H1 (cell line): ENCODE results near the gene RGS14.

Experiments used
- BRCA1 ChIP-seq: IDR thresholded peaks from 2 replicates; pipeline ENCODE4 v1.6.1; 2012; ENCODE audit warnings: low read depth, low read length, improper control_type of control experiment
- EZH2 ChIP-seq: fragments of 200-600 bp; sonication (generic); IDR thresholded peaks from 2 replicates; pipeline ENCODE4 v1.7.1; 2012; ENCODE audit warnings: low read depth, mild to moderate bottlenecking, moderate library complexity, low read length, inconsistent platforms; ENCODE audit not compliant: severe bottlenecking
- GABPA ChIP-seq: IDR thresholded peaks from 2 replicates; pipeline ENCODE4 v1.6.1; 2011; ENCODE audit warnings: mild to moderate bottlenecking, low read length, moderate library complexity, borderline replicate concordance; ENCODE audit not compliant: insufficient read depth
- HDAC2 ChIP-seq, 2 experiments: fragments of 300-600 bp in 1 of 2; sonication (generic) in 1 of 2; IDR thresholded peaks; 2 replicates each; pipeline ENCODE4 v1.6.1; 2011 to 2012; ENCODE audit warnings: low read depth in 2 of 2, low read length in 2 of 2, mild to moderate bottlenecking in 2 of 2, moderate library complexity in 2 of 2, borderline replicate concordance in 1 of 2, inconsistent platforms in 1 of 2
- KDM1A ChIP-seq: fragments of 200-600, 300-600 bp; sonication (generic); IDR thresholded peaks from 2 replicates; pipeline ENCODE4 v1.7.1; 2016; ENCODE audit warnings: mild to moderate bottlenecking, low read length, borderline replicate concordance
- NRF1 ChIP-seq: IDR thresholded peaks from 2 replicates; pipeline ENCODE4 v1.6.1; 2011; ENCODE audit warnings: mild to moderate bottlenecking, low read depth, low read length, improper control_type of control experiment
- POLR2A ChIP-seq, 2 experiments: IDR thresholded peaks; 1 replicate in 1 of 2; 2 replicates in 1 of 2; pipeline ENCODE4 v1.6.1; 2011; ENCODE audit warnings: low read depth in 2 of 2, low read length in 2 of 2, mild to moderate bottlenecking in 2 of 2; ENCODE audit errors: control extremely low read depth in 1 of 2
- POLR2AphosphoS5 ChIP-seq: IDR thresholded peaks from 2 replicates; pipeline ENCODE4 v1.6.1; 2011; ENCODE audit warnings: low read depth, low read length
- SUZ12 ChIP-seq: fragments of 200-600 bp; sonication (generic); IDR thresholded peaks from 2 replicates; pipeline ENCODE4 v1.6.1; 2012; ENCODE audit warnings: mild to moderate bottlenecking, inconsistent platforms, low read length, moderate library complexity, mixed read lengths
- TAF1 ChIP-seq: IDR thresholded peaks from 2 replicates; pipeline ENCODE4 v1.6.1; 2011; ENCODE audit warnings: mild to moderate bottlenecking, low read depth, low read length
- TF ChIP-seq, protein P1 (sequence below), 3 experiments: IDR thresholded peaks; 1 replicate in 2 of 3; 2 replicates in 1 of 3; pipeline versions ENCODE4 v1.5.1 to v1.6.1; 2011; ENCODE audit warnings: low read length in 3 of 3, mild to moderate bottlenecking in 3 of 3, inconsistent platforms in 2 of 3, low read depth in 1 of 3, moderate library complexity in 1 of 3; ENCODE audit not compliant: insufficient read depth in 1 of 3; ENCODE audit errors: control extremely low read depth in 1 of 3
- TF ChIP-seq, protein P2 (sequence below): IDR thresholded peaks from 2 replicates; pipeline ENCODE4 v1.6.1; 2012; ENCODE audit warnings: low read length, inconsistent platforms
- TF ChIP-seq, protein P3 (sequence below): IDR thresholded peaks from 2 replicates; pipeline ENCODE4 v1.6.1; 2011; ENCODE audit warnings: low read length, improper control_type of control experiment
- TF ChIP-seq, protein P4 (sequence below): IDR thresholded peaks from 2 replicates; pipeline ENCODE4 v1.6.1; 2011; ENCODE audit warnings: low read depth, mild to moderate bottlenecking, low read length; ENCODE audit not compliant: insufficient read depth

DNA sequence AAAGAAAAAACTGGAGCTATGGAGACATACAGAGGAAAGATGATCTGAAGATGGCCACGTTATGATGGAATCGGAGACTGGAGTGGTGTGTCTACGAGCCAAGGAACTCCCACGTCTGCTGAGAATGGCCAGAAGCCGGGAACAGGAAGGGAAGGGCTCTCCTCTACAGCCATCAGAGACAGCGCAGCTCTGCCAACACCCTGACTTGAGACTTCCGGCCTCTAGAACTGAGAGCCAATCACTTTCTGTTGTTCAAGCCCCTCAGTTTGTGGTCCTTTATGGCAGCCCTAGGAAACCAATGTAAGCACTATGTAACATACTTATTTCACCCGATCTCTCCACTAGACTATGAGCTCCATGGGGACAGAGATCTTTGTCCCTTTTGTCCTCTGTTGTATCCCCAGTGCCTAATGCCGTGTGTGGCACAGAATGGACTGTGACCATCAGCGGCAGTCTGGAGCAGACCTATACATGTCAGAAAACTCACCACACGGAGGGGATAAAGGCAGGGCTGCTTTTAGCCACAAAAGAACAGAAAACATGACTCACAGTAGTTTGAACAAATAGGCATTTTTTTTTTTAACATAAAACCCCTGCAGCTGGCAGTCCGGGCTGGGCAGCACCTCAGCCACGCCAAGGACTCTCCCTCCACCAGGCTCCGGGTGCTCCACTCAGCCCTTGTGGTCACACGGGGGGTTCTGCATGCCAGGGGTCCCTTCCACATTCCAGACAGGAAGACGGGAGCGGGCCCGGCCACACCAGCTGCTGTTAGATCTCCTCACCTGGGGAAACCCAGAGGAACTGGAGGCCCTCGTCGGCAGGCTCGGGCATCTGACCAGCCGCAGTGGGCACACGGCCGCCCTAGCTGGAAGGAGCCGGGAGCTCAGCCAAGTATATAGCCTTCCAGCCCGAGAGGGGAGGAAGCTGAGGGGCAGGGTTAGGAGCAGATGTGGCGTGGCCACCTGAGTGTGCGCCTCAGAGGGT lies 29.9 kb upstream of the RGS14 start:
- no peak for TF ChIP-seq HDAC2 (IDR thresholded peaks at IDR 0.05; ENCODE audit: borderline replicate concordance in 1 of 2, low read depth in 2 of 2, low read length in 2 of 2)
- TF ChIP-seq, protein P1, sequence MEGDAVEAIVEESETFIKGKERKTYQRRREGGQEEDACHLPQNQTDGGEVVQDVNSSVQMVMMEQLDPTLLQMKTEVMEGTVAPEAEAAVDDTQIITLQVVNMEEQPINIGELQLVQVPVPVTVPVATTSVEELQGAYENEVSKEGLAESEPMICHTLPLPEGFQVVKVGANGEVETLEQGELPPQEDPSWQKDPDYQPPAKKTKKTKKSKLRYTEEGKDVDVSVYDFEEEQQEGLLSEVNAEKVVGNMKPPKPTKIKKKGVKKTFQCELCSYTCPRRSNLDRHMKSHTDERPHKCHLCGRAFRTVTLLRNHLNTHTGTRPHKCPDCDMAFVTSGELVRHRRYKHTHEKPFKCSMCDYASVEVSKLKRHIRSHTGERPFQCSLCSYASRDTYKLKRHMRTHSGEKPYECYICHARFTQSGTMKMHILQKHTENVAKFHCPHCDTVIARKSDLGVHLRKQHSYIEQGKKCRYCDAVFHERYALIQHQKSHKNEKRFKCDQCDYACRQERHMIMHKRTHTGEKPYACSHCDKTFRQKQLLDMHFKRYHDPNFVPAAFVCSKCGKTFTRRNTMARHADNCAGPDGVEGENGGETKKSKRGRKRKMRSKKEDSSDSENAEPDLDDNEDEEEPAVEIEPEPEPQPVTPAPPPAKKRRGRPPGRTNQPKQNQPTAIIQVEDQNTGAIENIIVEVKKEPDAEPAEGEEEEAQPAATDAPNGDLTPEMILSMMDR (IDR thresholded peaks at IDR 0.05; ENCODE audit: control extremely low read depth in 1 of 3, insufficient read depth in 1 of 3, low read depth in 1 of 3, low read length in 3 of 3): no peak
- TF ChIP-seq BRCA1: no peak
- TF ChIP-seq EZH2: no peak
- no peak for TF ChIP-seq SUZ12
- no peak for TF ChIP-seq POLR2AphosphoS5
- TF ChIP-seq, protein P2, sequence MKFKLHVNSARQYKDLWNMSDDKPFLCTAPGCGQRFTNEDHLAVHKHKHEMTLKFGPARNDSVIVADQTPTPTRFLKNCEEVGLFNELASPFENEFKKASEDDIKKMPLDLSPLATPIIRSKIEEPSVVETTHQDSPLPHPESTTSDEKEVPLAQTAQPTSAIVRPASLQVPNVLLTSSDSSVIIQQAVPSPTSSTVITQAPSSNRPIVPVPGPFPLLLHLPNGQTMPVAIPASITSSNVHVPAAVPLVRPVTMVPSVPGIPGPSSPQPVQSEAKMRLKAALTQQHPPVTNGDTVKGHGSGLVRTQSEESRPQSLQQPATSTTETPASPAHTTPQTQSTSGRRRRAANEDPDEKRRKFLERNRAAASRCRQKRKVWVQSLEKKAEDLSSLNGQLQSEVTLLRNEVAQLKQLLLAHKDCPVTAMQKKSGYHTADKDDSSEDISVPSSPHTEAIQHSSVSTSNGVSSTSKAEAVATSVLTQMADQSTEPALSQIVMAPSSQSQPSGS: no peak
- no peak for TF ChIP-seq TAF1
- no peak for TF ChIP-seq POLR2A (IDR thresholded peaks at IDR 0.05; ENCODE audit: control extremely low read depth in 1 of 2, low read depth in 2 of 2, low read length in 2 of 2)
- TF ChIP-seq, protein P3, sequence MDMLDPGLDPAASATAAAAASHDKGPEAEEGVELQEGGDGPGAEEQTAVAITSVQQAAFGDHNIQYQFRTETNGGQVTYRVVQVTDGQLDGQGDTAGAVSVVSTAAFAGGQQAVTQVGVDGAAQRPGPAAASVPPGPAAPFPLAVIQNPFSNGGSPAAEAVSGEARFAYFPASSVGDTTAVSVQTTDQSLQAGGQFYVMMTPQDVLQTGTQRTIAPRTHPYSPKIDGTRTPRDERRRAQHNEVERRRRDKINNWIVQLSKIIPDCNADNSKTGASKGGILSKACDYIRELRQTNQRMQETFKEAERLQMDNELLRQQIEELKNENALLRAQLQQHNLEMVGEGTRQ: no peak
- TF ChIP-seq, protein P4, sequence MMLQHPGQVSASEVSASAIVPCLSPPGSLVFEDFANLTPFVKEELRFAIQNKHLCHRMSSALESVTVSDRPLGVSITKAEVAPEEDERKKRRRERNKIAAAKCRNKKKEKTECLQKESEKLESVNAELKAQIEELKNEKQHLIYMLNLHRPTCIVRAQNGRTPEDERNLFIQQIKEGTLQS: no peak
- TF ChIP-seq GABPA: no peak
- TF ChIP-seq KDM1A: no peak
- TF ChIP-seq NRF1: no peak
